Activated effector memory CD4-positive, alpha-beta T cell treated with Interleukin-2 at 50 U/mL for 16 hours (primary cell): ENCODE measurements around the gene PPARD.
"Not testable (repeated sequence)": the region's sequence is repeated elsewhere in the genome, so short reads cannot be mapped to it uniquely, and the experiment has no call there.

Source experiments
- DNase-seq: peaks from one replicate; pipeline ENCODE4 v3.0.0-alpha.2; 2020

PPARD gene

GRCh38 chr6:35386989-35387388 lies 44.6 kb downstream of the PPARD start:
- no peak for DNase-seq

- no peak for DNase-seq
Measured at GRCh38 chr6:35388030-35388429, 45.7 kb downstream of the PPARD start.

GRCh38 chr6:35388772-35389352 lies 46.5 kb downstream of the PPARD start:
- no peak for DNase-seq

DNA sequence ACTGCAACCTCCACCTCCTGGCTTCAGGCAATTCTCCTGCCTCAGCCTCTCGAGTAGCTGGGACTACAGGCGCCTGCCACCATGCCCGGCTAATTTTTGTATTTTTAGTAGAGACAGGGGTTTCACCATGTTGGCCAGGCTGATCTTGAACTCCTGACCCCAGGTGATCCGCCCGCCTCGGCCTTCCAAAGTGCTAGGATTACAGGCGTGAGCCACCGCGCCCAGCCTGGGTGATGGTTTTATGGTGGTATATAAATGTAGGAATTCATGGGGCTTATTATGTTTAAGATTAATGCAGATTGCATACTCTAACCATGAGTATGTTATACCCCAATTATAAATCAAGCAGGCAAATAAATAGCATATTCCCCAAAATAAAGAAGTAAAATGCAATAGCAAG lies 47.0 kb downstream of the PPARD start:
- DNase-seq: not testable (repeated sequence)

DNA sequence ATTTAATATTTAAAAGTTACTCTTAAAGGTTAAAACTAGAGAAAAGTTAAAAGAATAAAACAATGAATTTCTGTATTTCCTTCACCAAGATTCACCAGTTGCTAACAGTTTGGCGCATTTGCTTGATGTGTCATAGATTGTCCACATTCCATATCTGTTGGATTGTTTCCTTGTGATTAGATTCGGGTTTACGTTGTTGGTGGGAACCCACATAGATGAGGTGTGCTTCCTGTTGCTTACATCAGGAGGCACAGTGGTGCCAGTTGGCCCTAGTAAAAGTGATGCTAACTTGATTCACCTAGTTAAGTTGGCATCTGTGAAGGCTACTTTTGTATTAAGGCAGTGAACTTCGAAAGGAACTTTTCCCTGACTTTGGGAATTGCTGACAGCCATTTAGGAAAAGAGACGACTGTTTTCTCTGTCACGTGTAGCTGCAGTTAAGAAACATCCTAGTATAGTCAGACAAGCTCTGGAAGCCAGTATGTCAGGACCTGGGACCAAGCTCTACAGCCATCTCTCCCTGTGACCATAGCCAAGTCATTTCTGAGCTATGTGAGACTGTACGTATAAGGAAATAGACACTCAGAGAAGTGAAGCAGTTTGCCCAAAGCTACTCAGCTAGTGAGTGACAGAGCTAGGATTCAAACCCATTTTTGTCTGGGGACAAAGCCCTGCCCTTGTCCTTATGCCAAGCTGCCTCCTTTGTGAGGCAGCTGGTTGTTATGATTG lies 49.0 kb downstream of the PPARD start:
- no peak for DNase-seq

DNA sequence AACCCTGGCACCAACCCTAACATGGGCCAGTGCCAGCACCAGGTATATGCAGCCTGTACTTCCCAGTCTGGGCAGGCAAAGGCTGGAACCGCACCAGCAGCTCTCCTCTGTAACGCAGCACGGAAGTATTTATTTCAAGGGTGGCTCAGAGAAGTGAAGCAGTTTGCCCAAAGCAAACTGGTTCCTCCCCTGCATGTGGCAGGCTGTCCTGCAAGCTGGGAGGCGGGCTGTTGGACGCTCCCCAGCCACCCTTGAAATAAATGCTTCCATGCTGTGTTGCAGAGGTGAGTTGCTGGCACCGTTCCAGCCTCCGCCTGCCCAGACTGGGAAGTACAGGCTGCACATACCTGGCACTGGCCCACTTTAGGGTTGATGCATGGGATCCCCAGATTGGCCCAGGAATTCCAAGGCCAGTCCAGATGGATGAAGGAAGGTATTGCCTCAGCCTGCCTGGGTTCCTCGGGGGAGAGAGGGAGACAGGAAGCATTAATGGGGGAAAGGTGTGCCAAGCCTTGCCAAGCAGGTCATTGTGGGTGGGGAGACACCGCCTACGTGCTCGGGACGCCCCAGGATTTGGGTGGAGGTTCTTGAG lies 49.8 kb downstream of the PPARD start:
- DNase-seq: no peak

GRCh38 chr6:35392773-35393672 lies 50.7 kb downstream of the PPARD start:
- DNase-seq: no peak

- DNase-seq: no peak
Measured at GRCh38 chr6:35396991-35397390, 54.6 kb downstream of the PPARD start.

- no peak for DNase-seq
Measured at GRCh38 chr6:35397806-35398418, 55.6 kb downstream of the PPARD start.

DNA sequence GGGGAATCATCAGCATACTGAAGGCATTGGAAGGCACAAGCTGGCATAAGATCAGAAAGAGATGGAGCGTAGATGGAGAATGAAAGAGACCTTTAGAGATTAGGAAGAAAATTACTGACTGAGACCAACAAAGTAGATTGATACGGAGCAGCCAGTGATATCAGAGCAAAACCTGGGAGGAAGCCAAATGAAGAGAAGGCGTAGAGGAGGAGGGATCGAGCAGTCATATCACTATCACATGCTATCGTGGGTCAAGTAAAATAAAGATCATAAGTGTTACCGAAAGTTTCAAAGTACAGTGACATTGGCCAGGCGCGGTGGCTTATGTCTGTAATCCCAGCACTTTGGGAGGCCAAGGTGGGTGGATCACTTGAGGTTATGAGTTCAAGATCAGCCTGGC lies 56.2 kb downstream of the PPARD start:
- no peak for DNase-seq

DNA sequence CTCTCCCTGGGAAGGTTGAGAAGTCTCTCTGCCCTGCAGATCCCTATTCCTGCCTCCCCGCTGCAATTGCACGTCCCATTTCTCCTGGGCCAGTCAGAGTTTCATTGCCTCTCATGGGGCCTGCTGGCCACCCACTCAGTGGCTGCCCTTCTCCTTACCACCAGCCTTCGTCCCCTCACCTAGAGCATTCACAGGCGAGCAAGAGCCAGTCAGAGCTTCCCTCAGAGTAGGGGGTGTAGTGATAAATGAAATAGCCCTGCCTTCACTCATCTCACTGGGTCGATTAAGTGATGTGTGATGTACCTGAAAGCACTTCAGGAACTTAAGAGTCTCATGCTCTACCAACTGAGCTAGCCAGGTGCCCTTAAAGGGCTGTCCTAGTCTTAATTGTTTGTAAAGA lies 57.8 kb downstream of the PPARD start:
- no peak for DNase-seq

- DNase-seq: no peak
Measured at GRCh38 chr6:35400901-35401311, 58.5 kb downstream of the PPARD start.

GRCh38 chr6:35401514-35401913 lies 59.2 kb downstream of the PPARD start:
- DNase-seq: no peak

DNA sequence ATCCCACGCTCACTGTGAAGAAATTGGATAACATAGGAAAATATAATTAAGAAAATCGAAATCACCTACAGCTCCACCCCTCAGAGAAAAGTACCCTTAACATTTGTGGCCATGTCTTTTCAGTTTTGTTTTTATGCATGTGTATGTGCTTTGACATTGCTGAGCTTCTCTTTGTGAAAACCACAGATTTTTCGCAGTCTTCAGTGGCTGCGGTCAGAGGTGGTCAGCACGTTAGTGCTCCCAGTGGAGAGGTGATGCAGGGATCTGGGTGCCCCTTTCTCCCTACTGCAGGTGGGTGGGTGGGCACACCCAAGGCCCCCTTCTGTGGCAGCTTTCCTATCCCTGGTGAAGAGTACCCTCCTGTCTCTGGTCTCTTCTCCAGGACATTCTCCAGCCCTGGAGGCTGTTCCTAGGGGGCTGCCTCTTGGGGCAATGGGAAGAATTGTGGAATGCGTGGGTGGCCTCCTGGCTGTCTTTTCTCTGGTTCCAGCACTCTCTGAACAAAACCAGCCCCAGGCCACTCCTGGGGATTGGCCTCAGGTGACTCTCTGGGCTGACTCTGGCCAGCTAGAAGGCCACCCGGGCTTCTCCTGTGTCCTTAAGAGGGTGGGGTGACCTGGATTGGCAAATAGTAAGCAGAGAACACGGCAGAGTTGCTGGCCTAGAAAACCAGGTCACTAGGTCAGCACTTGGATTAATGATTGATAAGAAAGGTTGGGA lies 59.9 kb downstream of the PPARD start:
- no peak for DNase-seq

DNA sequence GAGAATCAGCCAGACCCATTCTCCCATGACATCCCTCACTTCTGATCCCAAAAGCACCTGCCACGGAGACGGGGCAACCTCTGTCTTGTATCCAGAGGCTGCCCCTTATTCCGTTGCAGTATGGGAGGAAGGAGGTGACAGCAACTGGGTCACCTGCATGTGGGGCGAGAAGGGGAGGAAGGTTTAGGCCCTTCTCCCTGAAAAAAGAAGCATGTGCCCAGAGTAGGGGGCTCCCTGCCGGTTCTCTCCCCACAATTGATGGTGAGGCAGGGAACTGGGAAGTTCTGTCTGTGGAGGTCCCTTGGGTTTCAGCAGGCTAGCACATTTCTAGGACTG lies 60.5 kb downstream of the PPARD start:
- no peak for DNase-seq

DNA sequence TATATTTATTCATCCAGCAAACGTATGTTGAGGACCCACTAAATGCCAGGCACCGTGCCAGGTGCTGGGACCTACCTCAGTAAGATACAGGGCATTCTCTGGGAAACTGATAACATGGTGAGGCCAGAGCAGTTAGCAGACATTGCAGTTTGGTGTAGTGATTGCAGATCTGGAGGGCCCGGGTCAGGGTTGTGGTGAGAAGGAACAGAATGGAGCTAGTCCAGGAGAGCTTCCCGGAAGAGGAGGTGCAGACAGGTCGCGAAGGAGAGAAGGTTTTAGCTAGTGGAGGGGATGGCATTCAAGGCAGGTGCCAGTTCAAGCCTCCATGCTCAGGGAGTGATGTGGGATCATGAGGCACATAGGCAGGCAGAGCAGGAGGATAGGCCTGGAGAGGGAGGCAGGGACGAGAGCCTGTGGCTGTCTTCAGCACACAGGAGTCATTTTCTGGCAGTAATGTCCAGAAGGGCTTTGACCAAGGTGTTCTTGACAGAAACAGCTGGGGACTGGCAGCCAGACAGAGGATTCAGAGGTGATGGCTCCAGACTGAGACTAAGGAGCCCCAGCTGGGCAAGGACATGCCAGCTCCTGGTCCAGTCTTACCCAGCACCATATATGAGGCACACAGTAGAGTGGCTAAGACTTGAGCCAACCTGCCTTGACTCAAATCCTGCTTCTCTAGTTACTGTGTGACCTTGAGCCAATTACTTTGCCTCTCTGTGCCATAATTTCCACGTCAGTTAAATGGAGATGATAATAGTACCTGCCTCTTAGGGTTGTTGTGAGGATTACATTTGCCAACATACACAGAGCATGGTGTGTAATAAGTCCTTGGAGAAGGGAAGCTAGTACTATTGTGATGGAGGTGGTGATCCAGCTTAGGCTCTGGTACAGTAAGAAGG lies 61.4 kb downstream of the PPARD start:
- no peak for DNase-seq

DNA sequence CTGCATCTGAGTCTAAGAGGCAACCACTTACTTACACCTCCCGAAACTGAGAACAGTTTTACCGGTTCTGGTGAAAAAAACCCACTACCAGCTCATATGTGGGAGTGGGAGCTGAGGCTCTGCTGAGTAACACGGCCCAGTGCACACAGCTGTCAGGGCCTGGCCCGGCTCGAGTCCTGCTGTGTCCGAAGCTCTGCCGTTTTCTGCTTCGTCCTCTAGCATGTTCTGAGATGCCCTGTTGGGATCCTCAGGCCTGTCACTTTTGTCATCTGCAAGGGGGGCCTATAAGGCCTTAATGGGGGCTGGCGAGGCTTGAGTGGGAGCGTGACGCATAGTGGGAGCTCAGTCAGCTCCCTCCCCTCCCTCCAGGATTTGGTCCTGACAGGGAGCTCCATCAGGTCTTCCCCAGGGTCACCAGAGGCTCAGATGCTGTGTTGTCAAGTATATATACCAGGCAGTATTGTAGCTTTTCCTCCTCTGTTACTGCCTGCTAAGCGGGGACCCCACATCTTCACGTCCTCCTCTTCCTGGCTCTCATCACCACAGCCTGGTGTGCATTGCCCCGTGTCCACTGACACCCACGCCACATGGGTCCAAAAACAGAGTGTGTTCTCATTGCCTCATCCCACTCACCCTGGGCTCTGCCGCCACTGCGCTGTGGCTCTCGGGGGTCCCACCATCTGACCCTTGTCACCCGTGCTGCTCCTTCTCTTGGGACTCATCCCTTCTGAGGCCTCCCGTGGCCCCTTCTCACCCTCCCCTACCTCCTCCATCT lies 64.5 kb downstream of the PPARD start:
- no peak for DNase-seq

DNA sequence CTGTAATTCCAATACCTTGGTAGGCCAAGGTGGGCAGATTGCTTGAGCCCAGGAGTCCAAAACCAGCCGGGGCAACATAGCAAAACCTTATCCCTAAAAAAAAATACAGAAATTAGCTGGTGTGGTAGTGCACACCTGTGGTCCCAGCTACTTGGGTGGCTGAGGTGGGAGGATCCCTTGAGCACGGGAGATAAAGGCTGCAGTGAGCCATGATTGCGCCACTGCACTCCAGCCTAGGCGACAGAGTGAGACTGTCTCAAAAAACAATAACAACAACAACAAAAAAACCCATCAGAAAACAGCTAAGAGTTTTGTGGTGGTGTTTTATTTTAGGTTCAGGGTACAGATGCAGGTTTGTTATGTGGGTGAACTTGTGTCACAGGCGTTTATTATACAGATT lies 66.9 kb downstream of the PPARD start:
- DNase-seq: no peak

- DNase-seq: no peak
Measured at GRCh38 chr6:35410131-35410530, 67.8 kb downstream of the PPARD start.

GRCh38 chr6:35411066-35411465 lies 68.7 kb downstream of the PPARD start:
- DNase-seq: peak; percentile 11

- DNase-seq: no peak
Measured at GRCh38 chr6:35412102-35412501, 69.7 kb downstream of the PPARD start.
